Measurements from ENCODE around the gene SNTG2. TPM values are rescaled to one million over a fixed set of nuclear protein-coding genes. Genes with fewer than 3 reads are reported as not detected.

SNTG2 gene
- total RNA-seq, 2 donors from 2014 or later: 0.72 to 1.0 TPM

- H3K4me3 ChIP-seq: no peak overlapping the region
- DNase-seq: no peak
- no peaks in the 10 kb centered on the region for H3K27me3 ChIP-seq
- intact Hi-C loops (cut with DNase I): no loop called here
- H3K27ac ChIP-seq: no peak overlapping the region
- H3K36me3 ChIP-seq: no peaks in the 10 kb centered on the region
- no peak overlapping the region for H3K9ac ChIP-seq (ENCODE audit: low read depth in 2 of 2, low read length in 2 of 2)
- TF ChIP-seq CTCF (IDR thresholded peaks at IDR 0.05): no peak
- no peaks in the 10 kb centered on the region for H3K9me3 ChIP-seq
- H3K4me1 ChIP-seq: no peaks in the 10 kb centered on the region
Measured at GRCh38 chr2:923832-924601, 26.6 kb upstream of the SNTG2 start.

- H3K4me3 ChIP-seq: no peak overlapping the region
- no peak for TF ChIP-seq CTCF (IDR thresholded peaks at IDR 0.05)
Measured at GRCh38 chr2:924701-925100, 25.9 kb upstream of the SNTG2 start.

GRCh38 chr2:925309-925708, 25.3 kb upstream of the SNTG2 start:
- H3K9ac ChIP-seq (ENCODE audit: low read depth in 2 of 2, low read length in 2 of 2): no peak overlapping the region
- no peak overlapping the region for H3K4me3 ChIP-seq
- TF ChIP-seq CTCF (IDR thresholded peaks at IDR 0.05): no peak
- intact Hi-C loops (cut with DNase I): no loop called here
- H3K27ac ChIP-seq: no peak overlapping the region
- no peaks in the 10 kb centered on the region for H3K9me3 ChIP-seq
- H3K4me1 ChIP-seq: no peaks in the 10 kb centered on the region
- no peaks in the 10 kb centered on the region for H3K36me3 ChIP-seq
- H3K27me3 ChIP-seq: no peaks in the 10 kb centered on the region
- DNase-seq: no peak

More at GRCh38 chr2:924701-925100, 25.9 kb upstream of the SNTG2 start:
- no peaks in the 10 kb centered on the region for H3K4me1 ChIP-seq
- no peaks in the 10 kb centered on the region for H3K36me3 ChIP-seq
- no peak for DNase-seq
- no peaks in the 10 kb centered on the region for H3K9me3 ChIP-seq
- no peak overlapping the region for H3K9ac ChIP-seq (ENCODE audit: low read depth in 2 of 2, low read length in 2 of 2)
- no peaks in the 10 kb centered on the region for H3K27me3 ChIP-seq
- H3K27ac ChIP-seq: no peak overlapping the region
- intact Hi-C loops (cut with DNase I): no loop called here

- no peak for TF ChIP-seq CTCF (IDR thresholded peaks at IDR 0.05)
- no peak for DNase-seq
- Histone ChIP-seq H3K4me1 (no peaks in the 10 kb centered on the region), H3K36me3 (no peaks in the 10 kb centered on the region), H3K27ac (no peak overlapping the region), H3K27me3 (no peaks in the 10 kb centered on the region), H3K9me3 (no peaks in the 10 kb centered on the region), H3K9ac (ENCODE audit: low read depth in 2 of 2, low read length in 2 of 2) (no peak overlapping the region), H3K4me3 (no peak overlapping the region)
- intact Hi-C loops (cut with DNase I): no loop called here
Measured at GRCh38 chr2:925711-926110, 24.9 kb upstream of the SNTG2 start.

- Histone ChIP-seq H3K4me3 (no peak overlapping the region), H3K4me1 (no peaks in the 10 kb centered on the region), H3K27ac (no peak overlapping the region), H3K27me3 (no peaks in the 10 kb centered on the region), H3K36me3 (no peaks in the 10 kb centered on the region), H3K9me3 (no peaks in the 10 kb centered on the region), H3K9ac (ENCODE audit: low read depth in 2 of 2, low read length in 2 of 2) (no peak overlapping the region)
- no peak for TF ChIP-seq CTCF (IDR thresholded peaks at IDR 0.05)
- DNase-seq: no peak
- intact Hi-C loops (cut with DNase I): no loop called here
Measured at GRCh38 chr2:926259-926793, 24.3 kb upstream of the SNTG2 start.
